ENCODE measurements around the gene ELF3. TPM values are rescaled to one million over a fixed set of nuclear protein-coding genes. Genes with fewer than 3 reads are reported as not detected.
A peak's percentile ranks its signal among the peaks of the same experiment; 100 is the strongest.
"Not testable (repeated sequence)": the region's sequence is repeated elsewhere in the genome, so short reads cannot be mapped to it uniquely, and the experiment has no call there.

Gene ELF3
- total and polyA plus RNA-seq, 8 donors: 146 to 1,083 (median 248) TPM

GRCh38 chr1:202016811-202017748 is 6.7 kb downstream of the ELF3 start:
- Histone ChIP-seq H3K27me3 (peaks cover 0 to 13% (median 0%) of the 10 kb centered on the region in 3 donors), H3K9me3 (no peaks in the 10 kb centered on the region), H3K27ac (peak overlapping the region; percentile 88 to 94 (median 92)), H3K4me1 (peaks cover 10 to 32% (median 16%) of the 10 kb centered on the region in 4 donors), H3K36me3 (peaks cover 30 to 41% (median 39%) of the 10 kb centered on the region in 4 donors), H3K4me3 (peak overlapping the region in 1 of 4 donors; percentile 64)
- peak in 1 of 2 donors; percentile 83 for DNase-seq
- TF ChIP-seq POLR2AphosphoS5 (IDR thresholded peaks at IDR 0.05) (peak in 1 of 3 donors; percentile 82), POLR2A (IDR thresholded peaks at IDR 0.05) (no peak)
- WGBS, 5 donors: 40 to 76% (median 59%) methylated on average over 21 of the region's 21 CpGs
- intact Hi-C loops (cut with DNase I; ENCODE audit: low total_unique reads): no loop called here

GRCh38 chr1:202017749-202018467 is 7.5 kb downstream of the ELF3 start:
- TF ChIP-seq EP300 (IDR thresholded peaks at IDR 0.05) (no peak), POLR2A (IDR thresholded peaks at IDR 0.05) (no peak), CTCF (IDR thresholded peaks at IDR 0.05) (no peak), POLR2AphosphoS5 (IDR thresholded peaks at IDR 0.05) (peak in 2 of 3 donors; percentile 53 to 55)
- WGBS, 5 donors: 28 to 59% (median 32%) methylated on average over 14 to 18 of the region's 18 CpGs

GRCh38 chr1:202018468-202019234 is 8.3 kb downstream of the ELF3 start:
- Histone ChIP-seq H3K27me3 (peaks cover 0 to 13% (median 0%) of the 10 kb centered on the region in 3 donors), H3K27ac (peak overlapping the region; percentile 88 to 94 (median 92)), H3K4me1 (peaks cover 17 to 43% (median 27%) of the 10 kb centered on the region in 4 donors), H3K36me3 (peaks cover 18 to 26% (median 23%) of the 10 kb centered on the region in 4 donors), H3K9me3 (no peaks in the 10 kb centered on the region), H3K4me3 (peak overlapping the region in 1 of 4 donors; percentile 8)
- peak; percentile 93 for DNase-seq
- intact Hi-C loops (cut with DNase I; ENCODE audit: low total_unique reads): no loop called here
- 21 to 49% (median 30%) methylated on average over 14 to 19 of the region's 19 CpGs for WGBS, 5 donors
- TF ChIP-seq POLR2AphosphoS5 (IDR thresholded peaks at IDR 0.05) (peak in 2 of 3 donors; percentile 24 to 66), EP300 (IDR thresholded peaks at IDR 0.05) (no peak), CTCF (IDR thresholded peaks at IDR 0.05) (no peak), POLR2A (IDR thresholded peaks at IDR 0.05) (no peak)

More at GRCh38 chr1:202017749-202018467, 7.5 kb downstream of the ELF3 start:
- Histone ChIP-seq H3K36me3 (peaks cover 25 to 33% (median 31%) of the 10 kb centered on the region in 4 donors), H3K9me3 (no peaks in the 10 kb centered on the region), H3K27ac (peak overlapping the region; percentile 88 to 94 (median 92)), H3K4me3 (peak overlapping the region in 1 of 4 donors; percentile 8), H3K4me1 (peaks cover 17 to 39% (median 23%) of the 10 kb centered on the region in 4 donors), H3K27me3 (peaks cover 0 to 13% (median 0%) of the 10 kb centered on the region in 3 donors)
- intact Hi-C loops (cut with DNase I; ENCODE audit: low total_unique reads): no loop called here
- peak; percentile 83 to 92 for DNase-seq

- DNase-seq; H3K9me3 ChIP-seq; intact Hi-C loops (cut with DNase I; ENCODE audit: low total_unique reads); H3K4me3 ChIP-seq: not testable (repeated sequence)
- Histone ChIP-seq H3K36me3 (peaks cover 13 to 20% (median 19%) of the 10 kb centered on the region in 4 donors), H3K27me3 (peaks cover 0 to 13% (median 0%) of the 10 kb centered on the region in 3 donors), H3K4me1 (peaks cover 17 to 43% (median 27%) of the 10 kb centered on the region in 4 donors), H3K27ac (peak overlapping the region; percentile 88 to 94 (median 92))
- 59 to 72% (median 67%) methylated on average over 8 of the region's 8 CpGs for WGBS, 5 donors
Observed at GRCh38 chr1:202019235-202019558, 8.8 kb downstream of the ELF3 start.
